ENCODE data around the gene FAM228A.

GRCh38 chr2:24160761-24161160 is 14.1 kb upstream of the FAM228A start:
- no peak for TF ChIP-seq CTCF (conservative IDR thresholded peaks at IDR 0.05; ENCODE audit: low read depth in 2 of 2)
- TF ChIP-seq EZH2phosphoT487 (IDR thresholded peaks at IDR 0.05; ENCODE audit: unreplicated experiment) = no peak
- no peak for TF ChIP-seq POLR2AphosphoS5 (IDR thresholded peaks at IDR 0.05; ENCODE audit: low read depth)
- TF ChIP-seq CREB1 (CRISPR knock-in tag; IDR thresholded peaks at IDR 0.05; ENCODE audit: low read depth) = no peak
- TF ChIP-seq, protein P1, sequence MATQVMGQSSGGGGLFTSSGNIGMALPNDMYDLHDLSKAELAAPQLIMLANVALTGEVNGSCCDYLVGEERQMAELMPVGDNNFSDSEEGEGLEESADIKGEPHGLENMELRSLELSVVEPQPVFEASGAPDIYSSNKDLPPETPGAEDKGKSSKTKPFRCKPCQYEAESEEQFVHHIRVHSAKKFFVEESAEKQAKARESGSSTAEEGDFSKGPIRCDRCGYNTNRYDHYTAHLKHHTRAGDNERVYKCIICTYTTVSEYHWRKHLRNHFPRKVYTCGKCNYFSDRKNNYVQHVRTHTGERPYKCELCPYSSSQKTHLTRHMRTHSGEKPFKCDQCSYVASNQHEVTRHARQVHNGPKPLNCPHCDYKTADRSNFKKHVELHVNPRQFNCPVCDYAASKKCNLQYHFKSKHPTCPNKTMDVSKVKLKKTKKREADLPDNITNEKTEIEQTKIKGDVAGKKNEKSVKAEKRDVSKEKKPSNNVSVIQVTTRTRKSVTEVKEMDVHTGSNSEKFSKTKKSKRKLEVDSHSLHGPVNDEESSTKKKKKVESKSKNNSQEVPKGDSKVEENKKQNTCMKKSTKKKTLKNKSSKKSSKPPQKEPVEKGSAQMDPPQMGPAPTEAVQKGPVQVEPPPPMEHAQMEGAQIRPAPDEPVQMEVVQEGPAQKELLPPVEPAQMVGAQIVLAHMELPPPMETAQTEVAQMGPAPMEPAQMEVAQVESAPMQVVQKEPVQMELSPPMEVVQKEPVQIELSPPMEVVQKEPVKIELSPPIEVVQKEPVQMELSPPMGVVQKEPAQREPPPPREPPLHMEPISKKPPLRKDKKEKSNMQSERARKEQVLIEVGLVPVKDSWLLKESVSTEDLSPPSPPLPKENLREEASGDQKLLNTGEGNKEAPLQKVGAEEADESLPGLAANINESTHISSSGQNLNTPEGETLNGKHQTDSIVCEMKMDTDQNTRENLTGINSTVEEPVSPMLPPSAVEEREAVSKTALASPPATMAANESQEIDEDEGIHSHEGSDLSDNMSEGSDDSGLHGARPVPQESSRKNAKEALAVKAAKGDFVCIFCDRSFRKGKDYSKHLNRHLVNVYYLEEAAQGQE (IDR thresholded peaks at IDR 0.05; ENCODE audit: unreplicated experiment) = no peak
- no peak for TF ChIP-seq ZNF462 (CRISPR knock-in tag; IDR thresholded peaks at IDR 0.05)
- TF ChIP-seq JUNB (IDR thresholded peaks at IDR 0.05; ENCODE audit: unreplicated experiment) = no peak
